ENCODE measurements around the gene MAGEA2. TPM values are rescaled to one million over a fixed set of nuclear protein-coding genes. Genes with fewer than 3 reads are reported as not detected.
"Not testable (repeated sequence)": the region's sequence is repeated elsewhere in the genome, so short reads cannot be mapped to it uniquely, and the experiment has no call there.

MAGEA2 gene, protein sequence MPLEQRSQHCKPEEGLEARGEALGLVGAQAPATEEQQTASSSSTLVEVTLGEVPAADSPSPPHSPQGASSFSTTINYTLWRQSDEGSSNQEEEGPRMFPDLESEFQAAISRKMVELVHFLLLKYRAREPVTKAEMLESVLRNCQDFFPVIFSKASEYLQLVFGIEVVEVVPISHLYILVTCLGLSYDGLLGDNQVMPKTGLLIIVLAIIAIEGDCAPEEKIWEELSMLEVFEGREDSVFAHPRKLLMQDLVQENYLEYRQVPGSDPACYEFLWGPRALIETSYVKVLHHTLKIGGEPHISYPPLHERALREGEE
- total RNA-seq (2014; rRNA removed; shearing (Covaris generic)): 87.1 and 93.8 TPM in 2 replicates
- polyA plus RNA-seq (2015; cell fraction: cytosol; rRNA removed): 51.7 and 64.4 TPM in 2 replicates
- polyA plus RNA-seq (2015; cell fraction: nucleus; rRNA removed): 85.6 and 97.6 TPM in 2 replicates

- not testable (repeated sequence) for DNase-seq (ENCODE audit: low read depth)
These were observed at the start of gene MAGEA2 for GRCh38 chrX:152753686-152754650. TSS of gene MAGEA2 (minus strand) at chrX:152753842. CDS start at chrX:152751363, 2,479 bp downstream.

DNA sequence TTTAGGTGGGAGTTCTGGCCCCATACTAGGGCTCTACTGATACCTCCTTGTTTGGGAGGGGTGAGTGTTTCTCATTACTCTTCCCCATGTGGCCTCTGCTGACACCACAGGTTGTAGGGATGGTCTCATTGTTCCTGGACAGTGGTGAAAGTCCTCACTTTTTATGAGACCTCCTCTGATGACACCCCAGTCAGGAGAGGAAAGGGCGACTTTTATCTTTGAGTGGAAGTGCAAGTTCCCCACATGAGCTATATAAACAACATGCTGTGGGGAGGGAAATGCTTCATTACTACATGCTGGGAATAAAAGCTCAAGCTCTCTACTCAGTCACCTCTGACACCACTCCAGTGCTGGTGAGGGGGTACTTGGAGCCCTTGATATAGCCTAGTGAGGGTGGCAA lies 45.3 kb upstream of the MAGEA2 start:
- no peak for DNase-seq (ENCODE audit: low read depth)

DNA sequence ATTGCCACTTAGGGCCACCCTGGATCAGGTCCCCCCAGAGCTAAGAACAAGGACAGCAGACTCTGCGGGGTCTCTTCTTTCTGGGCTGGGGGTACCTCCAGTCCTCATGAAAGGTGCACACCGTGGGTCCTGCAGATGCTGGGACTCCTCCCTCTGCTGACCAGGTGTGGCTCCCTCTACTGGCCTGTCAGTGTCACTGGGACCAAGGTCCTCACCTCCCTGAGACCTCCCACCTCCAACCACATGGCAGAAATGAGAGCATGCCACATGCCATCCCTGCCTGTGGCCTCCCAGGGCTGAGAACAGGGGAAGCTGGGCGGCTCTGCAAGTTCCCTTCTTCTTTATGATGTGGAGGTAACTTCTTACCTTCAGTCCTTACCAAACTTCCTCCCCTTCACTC lies 33.4 kb upstream of the MAGEA2 start:
- not testable (repeated sequence) for DNase-seq (ENCODE audit: low read depth)

GRCh38 chrX:152769549-152770289 lies 16.1 kb upstream of the MAGEA2 start, which contains the start of gene MAGEA6:
TSS of gene MAGEA6 (minus strand) at chrX:152769689. CDS start at chrX:152767650, 2,039 bp downstream.
- not testable (repeated sequence) for DNase-seq (ENCODE audit: low read depth)

- DNase-seq (ENCODE audit: low read depth): not testable (repeated sequence)
These were observed 12.9 kb upstream of the MAGEA2 start for GRCh38 chrX:152766562-152766961.

DNA sequence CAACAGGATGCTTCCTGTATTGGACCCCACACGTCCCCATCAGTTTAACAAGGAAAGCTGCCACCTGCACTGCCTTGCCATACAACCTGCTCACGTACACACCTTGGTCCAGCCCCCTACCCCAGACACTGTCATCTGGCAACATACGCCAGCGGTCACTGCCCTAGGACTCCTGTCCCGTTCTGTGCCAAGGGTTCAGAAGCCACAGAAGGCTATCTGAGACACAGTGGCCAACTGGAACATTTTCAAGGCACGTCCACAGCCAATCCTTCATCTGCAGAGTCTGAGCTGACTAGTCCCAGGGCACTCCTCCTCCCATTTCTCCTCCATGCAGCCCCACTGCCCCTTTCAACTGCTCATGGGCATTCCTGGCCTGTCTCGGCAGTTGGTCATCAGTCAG lies 7.9 kb upstream of the MAGEA2 start:
- DNase-seq (ENCODE audit: low read depth): not testable (repeated sequence)

GRCh38 chrX:152759544-152759943 lies 5.9 kb upstream of the MAGEA2 start:
- not testable (repeated sequence) for DNase-seq (ENCODE audit: low read depth)

DNA sequence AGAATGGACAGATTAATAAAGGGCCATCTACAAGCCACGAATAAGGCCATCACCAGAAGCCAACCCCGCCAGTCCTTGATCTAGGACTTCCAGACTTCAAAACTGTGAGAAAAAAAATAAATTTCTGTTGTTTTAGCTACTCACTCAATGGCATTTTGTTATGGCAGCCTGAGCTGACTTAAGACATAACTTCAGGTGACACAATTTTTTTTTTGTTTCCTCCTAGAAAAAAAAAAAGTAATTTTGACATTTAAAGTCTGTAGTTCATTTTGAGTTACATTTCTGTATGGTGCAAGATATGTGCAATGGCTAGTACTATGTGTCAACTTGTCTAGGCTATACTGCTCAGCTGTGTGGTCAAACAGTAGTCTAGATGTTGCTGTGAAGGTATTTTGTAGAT lies 5.3 kb upstream of the MAGEA2 start, which contains the start of gene CSAG3:
Gene CSAG3, plus strand, starts transcription at position 301 of the 400 bp plus-strand sequence.
- DNase-seq (ENCODE audit: low read depth): not testable (repeated sequence)

GRCh38 chrX:152754871-152755270 lies 1.2 kb upstream of the MAGEA2 start:
- DNase-seq (ENCODE audit: low read depth): not testable (repeated sequence)

DNA sequence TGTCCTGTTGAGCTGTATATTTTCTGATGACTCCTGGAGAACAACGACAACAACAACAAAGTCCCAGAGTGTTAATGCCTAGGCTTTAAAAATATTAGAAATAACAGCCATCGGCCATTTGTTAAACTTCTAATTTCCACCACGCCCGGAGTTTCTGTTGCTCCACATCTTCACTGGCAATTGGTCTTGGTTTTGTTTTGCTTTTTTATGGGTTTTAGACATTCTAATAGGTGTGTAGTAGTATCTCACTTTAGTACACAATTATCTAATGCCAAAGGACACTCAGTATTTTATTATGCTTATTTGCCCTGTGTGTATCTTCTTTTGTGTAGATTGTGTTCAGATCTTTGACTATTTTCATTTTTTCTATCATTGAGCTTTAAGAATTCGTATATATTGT lies 15.1 kb downstream of the MAGEA2 start:
- no peak for DNase-seq (ENCODE audit: low read depth)

DNA sequence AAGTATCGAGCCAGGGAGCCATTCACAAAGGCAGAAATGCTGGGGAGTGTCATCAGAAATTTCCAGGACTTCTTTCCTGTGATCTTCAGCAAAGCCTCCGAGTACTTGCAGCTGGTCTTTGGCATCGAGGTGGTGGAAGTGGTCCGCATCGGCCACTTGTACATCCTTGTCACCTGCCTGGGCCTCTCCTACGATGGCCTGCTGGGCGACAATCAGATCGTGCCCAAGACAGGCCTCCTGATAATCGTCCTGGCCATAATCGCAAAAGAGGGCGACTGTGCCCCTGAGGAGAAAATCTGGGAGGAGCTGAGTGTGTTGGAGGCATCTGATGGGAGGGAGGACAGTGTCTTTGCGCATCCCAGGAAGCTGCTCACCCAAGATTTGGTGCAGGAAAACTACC lies 17.1 kb downstream of the MAGEA2 start:
- DNase-seq (ENCODE audit: low read depth): not testable (repeated sequence)

DNA sequence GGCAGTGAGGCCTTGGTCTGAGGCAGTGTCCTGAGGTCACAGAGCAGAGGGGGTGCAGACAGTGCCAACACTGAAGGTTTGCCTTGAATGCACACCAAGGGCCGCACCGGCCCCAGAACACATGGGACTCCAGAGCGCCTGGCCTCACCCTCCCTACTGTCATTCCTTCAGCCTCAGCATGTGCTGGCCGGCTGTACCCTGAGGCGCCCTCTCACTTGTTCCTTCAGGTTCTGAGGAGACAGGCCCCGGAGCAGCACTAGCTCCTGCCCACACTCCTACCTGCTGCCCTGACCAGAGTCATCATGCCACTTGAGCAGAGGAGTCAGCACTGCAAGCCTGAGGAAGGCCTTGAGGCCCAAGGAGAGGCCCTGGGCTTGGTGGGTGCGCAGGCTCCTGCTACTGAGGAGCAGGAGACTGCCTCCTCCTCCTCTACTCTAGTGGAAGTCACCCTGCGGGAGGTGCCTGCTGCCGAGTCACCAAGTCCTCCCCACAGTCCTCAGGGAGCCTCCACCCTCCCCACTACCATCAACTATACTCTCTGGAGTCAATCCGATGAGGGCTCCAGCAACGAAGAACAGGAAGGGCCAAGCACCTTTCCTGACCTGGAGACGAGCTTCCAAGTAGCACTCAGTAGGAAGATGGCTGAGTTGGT lies 17.7 kb downstream of the MAGEA2 start:
- no peak for DNase-seq (ENCODE audit: low read depth)

GRCh38 chrX:152735101-152735500 lies 18.5 kb downstream of the MAGEA2 start:
- no peak for DNase-seq (ENCODE audit: low read depth)

DNA sequence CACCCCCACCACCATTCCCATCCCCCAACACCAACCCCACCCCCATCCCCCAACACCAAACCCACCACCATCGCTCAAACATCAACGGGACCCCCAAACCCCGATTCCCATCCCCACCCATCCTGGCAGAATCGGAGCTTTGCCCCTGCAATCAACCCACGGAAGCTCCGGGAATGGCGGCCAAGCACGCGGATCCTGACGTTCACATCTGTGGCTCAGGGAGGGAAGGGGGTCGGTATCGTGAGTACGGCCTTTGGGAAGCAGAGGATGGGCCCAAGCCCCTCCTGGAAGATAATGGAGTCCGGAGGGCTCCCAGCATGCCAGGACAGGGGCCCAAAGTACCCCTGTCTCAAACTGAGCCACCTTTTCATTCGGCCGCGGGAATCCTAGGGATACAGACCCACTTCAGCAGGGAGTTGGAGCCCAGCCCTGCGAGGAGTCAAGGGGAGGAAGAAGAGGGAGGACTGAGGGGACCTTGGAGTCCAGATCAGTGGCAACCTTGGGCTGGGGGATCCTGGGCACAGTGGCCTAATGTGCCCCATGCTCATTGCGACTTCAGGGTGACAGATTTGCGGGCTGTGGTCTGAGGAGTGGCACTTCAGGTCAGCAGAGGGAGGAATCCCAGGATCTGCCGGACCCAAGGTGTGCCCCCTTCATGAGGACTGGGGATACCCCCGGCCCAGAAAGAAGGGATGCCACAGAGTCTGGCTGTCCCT lies 19.3 kb downstream of the MAGEA2 start:
- DNase-seq (ENCODE audit: low read depth): not testable (repeated sequence)

DNA sequence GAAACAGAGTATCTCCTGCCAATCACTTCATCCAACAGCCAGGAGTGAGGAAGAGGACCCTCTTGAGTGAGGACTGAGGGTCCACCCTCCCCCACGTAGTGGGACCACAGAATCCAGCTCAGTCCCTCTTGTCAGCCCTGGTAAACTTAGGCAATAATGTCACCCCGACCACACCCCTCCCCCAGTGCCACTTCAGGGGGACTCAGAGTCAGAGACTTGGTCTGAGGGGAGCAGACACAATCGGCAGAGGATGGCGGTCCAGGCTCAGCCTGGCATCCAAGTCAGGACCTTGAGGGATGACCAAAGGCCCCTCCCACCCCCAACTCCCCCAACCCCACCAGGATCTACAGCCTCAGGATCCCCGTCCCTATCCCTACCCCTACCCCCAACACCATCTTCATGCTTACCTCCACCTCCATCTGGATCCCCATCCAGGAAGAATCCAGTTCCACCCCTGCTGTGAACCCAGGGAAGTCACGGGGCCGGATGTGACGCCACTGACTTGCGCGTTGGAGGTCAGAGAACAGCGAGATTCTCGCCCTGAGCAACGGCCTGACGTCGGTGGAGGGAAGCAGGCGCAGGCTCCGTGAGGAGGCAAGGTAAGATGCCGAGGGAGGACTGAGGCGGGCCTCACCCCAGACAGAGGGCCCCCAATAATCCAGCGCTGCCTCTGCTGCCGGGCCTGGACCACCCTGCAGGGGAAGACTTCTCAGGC lies 20.2 kb downstream of the MAGEA2 start, which contains the start of the genes CSAG1 and MAGEA12:
Gene CSAG1, minus strand, starts transcription at position 461 of the 715 bp plus-strand sequence. CDS start 1,261 bp downstream, outside the sequence.
Gene MAGEA12, plus strand, starts transcription at position 497 of the 715 bp plus-strand sequence. CDS start 2,405 bp downstream, outside the sequence.
- peak; percentile 84 for DNase-seq (ENCODE audit: low read depth)

GRCh38 chrX:152725409-152725808 lies 28.2 kb downstream of the MAGEA2 start:
- DNase-seq (ENCODE audit: low read depth): no peak

- not testable (repeated sequence) for DNase-seq (ENCODE audit: low read depth)
These were observed 39.5 kb downstream of the MAGEA2 start, which contains the start of gene MAGEA2B for GRCh38 chrX:152713815-152714787. TSS of gene MAGEA2B (plus strand) at chrX:152714628. CDS start at chrX:152717107, 2,479 bp downstream.
